ENCODE data around the gene SLC16A5.
"Not testable (repeated sequence)": the region's sequence is repeated elsewhere in the genome, so short reads cannot be mapped to it uniquely, and the experiment has no call there.

SLC16A5 gene

DNA sequence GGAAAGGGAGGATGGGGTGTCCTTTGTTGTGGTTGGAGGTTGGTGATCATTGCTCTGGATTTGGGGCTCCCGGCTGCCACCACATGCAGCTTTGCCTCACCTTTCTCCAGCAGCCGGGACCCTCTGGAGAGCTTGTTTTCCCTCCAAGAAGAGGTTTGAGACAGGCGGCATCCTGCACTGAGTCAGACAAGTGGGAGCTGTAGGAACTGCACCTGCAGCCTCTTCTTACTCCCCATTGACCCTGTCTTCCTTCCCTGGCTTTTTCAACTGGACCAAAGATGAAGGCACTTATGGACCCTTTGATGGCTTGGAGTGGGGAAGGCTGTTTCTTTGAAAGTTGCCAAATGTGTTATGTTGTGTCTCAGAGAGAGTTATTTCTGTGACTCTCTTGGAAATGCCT, 24.1 kb upstream of the SLC16A5 start:
- in situ Hi-C loops (cut with MboI; ENCODE audit: low sequenced_read_pairs): no loop called here

GRCh38 chr17:75064040-75064439, 23.7 kb upstream of the SLC16A5 start:
- in situ Hi-C loops (cut with MboI; ENCODE audit: low sequenced_read_pairs): no loop called here

GRCh38 chr17:75064460-75064859, 23.3 kb upstream of the SLC16A5 start:
- in situ Hi-C loops (cut with MboI; ENCODE audit: low sequenced_read_pairs): no loop called here

GRCh38 chr17:75064867-75065561, 22.7 kb upstream of the SLC16A5 start:
- in situ Hi-C loops (cut with MboI; ENCODE audit: low sequenced_read_pairs): loop anchor here (5.0 kb wide), 1 partner anchor 37 kb away; no protein-coding TSS in a partner anchor

DNA sequence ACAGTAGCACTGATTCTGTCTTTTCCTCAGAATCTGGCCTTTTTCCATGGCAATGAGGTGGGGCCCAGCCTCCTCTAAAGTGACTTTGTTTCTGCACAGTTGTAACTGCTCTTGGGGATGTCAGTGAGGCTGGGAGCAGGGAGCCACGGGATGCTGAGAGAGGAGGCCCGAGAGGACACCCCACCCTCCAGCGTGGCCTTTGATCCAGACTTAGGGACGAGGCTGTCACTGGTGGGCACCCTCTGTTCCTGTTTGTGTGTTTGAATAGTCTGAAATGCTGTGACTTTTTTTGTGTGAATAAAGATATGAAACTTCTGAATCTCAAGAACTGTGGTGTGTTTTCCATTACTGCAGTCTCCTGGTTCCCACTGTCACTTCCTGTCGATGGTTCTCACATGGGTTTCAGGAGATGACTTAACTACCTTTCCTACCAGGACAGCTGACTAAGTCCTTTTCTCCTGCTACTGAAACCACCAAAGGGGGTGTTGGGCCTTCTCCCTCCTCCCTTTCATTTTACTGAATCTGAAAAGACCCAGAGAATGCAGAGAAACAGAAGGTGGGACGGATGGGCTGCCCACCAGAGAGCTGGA, 22.1 kb upstream of the SLC16A5 start:
- in situ Hi-C loops (cut with MboI; ENCODE audit: low sequenced_read_pairs): loop anchor here (5.0 kb wide), 1 partner anchor 37 kb away; no protein-coding TSS in a partner anchor

DNA sequence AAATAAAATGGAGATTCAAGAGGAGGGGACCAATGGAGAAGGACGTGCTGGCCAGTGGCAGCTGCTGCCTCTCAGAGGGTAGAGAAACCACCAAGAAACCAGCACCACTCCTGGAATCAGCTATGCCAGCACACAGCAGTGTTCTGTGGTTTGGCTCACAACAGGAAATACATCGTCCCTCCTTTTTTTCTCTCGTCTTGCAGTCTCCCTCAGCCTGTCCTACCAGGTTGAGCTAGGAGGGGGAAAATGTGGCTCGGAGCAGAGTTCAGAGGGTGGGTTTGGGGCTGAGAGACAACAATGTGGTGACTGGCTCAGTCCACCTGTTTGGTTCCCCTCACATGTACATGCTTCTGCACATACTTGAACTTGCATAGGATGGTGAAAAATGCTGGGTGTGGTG, 19.9 kb upstream of the SLC16A5 start:
- in situ Hi-C loops (cut with MboI; ENCODE audit: low sequenced_read_pairs): loop anchor here (5.0 kb wide), 1 partner anchor 34 kb away; no protein-coding TSS in a partner anchor

- in situ Hi-C loops (cut with MboI; ENCODE audit: low sequenced_read_pairs): loop anchor here (5.0 kb wide), 1 partner anchor 34 kb away; no protein-coding TSS in a partner anchor
Observed at GRCh38 chr17:75068750-75069149, 19.0 kb upstream of the SLC16A5 start.

DNA sequence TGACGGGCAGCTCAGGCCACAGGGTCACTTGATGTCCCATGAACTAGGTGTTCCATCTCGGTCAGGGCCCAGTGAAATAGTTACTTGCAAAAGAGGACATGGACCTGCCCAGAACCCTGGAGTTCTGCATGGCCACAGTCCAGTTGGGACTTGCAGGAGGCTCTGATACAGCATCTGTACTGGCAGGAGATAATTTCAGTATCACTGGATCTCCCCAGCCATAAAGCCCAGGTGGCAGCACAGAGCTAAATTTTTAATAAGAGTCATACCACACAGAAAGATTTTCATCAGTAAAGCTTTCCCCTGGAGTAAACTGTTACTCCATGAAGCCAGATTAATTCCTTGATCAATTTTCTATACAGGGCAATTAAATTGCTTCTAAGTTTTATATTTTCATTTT, 18.0 kb upstream of the SLC16A5 start:
- in situ Hi-C loops (cut with MboI; ENCODE audit: low sequenced_read_pairs): loop anchor here (5.0 kb wide), 1 partner anchor 33 kb away; no protein-coding TSS in a partner anchor

GRCh38 chr17:75071478-75072271, 16.1 kb upstream of the SLC16A5 start:
- in situ Hi-C loops (cut with MboI; ENCODE audit: low sequenced_read_pairs): not testable (repeated sequence)

- in situ Hi-C loops (cut with MboI; ENCODE audit: low sequenced_read_pairs): not testable (repeated sequence)
Observed at GRCh38 chr17:75072909-75073308, 14.8 kb upstream of the SLC16A5 start.

DNA sequence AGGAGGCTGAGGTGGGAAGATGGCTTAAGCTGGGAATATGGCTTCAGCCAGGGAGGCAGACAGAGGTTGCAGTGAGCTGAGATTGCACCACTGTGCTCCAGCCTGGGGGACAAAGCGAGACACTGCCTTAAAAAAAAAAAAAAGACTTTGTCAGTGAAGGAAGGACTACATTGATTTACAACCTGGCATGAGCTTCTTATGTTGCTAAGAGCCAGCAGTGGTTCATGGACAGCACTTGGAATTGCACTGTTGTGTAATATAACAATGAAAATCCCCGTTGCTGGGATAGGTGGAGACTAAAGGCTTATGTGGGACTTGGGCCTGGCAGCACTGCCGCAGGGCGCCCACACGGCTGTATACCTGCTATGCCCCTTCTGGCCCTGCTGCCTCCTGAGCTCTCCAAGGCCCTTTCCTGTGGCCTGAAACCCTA, 14.1 kb upstream of the SLC16A5 start:
- in situ Hi-C loops (cut with MboI; ENCODE audit: low sequenced_read_pairs): no loop called here

GRCh38 chr17:75074532-75074931, 13.2 kb upstream of the SLC16A5 start:
- in situ Hi-C loops (cut with MboI; ENCODE audit: low sequenced_read_pairs): no loop called here

DNA sequence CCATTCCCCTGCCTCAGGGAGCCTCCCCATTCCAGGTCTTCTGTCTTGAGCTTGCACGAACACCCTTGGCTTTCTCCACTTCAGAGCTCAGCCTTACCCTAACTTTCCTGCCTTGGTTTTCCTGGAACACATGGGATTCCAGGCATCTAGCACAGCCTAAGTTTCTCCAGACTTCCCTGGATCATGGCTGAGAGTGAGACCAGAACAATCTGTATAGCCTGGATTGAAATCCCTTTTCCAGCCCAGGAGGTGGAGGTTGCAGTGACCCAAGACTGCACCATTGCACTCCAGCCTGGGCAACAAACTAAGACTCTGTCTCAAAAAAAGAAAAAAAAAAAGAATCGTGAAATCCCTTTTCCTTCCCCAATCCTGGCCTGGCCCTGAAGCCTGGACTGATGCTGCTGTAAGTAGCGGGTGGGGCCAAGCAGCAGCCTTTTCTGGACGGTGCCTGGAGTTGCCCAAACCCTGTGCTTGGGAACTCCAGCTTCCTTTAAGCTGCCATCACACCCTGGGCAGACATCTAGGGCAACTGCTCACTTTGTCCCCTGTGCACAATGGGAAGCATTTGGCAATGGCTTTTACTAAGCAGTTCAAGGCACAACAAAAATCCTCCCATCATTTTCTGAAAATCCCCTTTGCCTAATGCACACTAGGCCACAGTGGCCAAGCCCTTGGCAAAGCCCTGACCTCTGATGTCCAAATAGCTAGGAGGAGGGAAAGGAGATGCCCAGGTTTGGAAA, 12.0 kb upstream of the SLC16A5 start:
- in situ Hi-C loops (cut with MboI; ENCODE audit: low sequenced_read_pairs): no loop called here

- in situ Hi-C loops (cut with MboI; ENCODE audit: low sequenced_read_pairs): no loop called here
Observed at GRCh38 chr17:75077072-75077495, 10.7 kb upstream of the SLC16A5 start.

DNA sequence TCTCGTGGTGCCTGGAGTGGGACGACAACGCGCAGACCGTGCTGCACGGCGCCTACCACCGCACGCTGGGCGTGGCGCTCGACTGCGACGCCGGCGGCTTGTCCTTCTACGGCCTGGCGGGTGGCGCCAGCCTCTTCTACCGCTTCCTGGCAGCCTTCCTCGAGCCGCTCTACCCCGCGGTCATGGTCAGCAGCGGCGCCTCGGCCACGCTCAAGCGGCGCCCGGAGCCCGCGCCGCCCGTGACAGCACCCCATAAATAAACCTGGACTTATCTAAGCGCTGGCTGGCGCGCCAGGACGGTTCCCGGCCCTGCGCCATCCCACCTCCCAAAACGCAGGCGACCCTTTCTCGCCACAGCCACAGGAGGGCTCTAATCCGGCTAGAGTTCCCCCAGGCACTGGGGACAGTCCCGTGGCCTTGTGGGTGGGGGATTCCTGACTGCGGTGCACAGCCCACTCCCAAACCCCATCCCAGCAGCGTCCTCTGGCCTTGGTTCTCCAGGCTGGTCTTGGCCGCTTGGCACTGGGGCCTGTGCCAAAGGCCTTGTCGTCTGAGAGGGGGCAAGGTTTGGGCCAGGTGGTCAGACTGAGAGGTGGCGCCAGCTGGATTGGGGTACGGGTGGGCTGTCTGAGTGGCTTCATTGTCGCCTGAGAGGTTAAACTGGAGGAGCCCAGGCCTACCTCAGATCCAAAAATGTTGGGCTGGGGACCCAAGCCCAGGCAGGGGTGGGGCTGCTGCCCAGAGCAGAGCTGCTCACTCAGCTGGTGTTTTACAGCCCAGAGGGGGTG, 10.1 kb upstream of the SLC16A5 start:
- in situ Hi-C loops (cut with MboI; ENCODE audit: low sequenced_read_pairs): no loop called here

GRCh38 chr17:75078284-75079022, 9.3 kb upstream of the SLC16A5 start:
- in situ Hi-C loops (cut with MboI; ENCODE audit: low sequenced_read_pairs): no loop called here

DNA sequence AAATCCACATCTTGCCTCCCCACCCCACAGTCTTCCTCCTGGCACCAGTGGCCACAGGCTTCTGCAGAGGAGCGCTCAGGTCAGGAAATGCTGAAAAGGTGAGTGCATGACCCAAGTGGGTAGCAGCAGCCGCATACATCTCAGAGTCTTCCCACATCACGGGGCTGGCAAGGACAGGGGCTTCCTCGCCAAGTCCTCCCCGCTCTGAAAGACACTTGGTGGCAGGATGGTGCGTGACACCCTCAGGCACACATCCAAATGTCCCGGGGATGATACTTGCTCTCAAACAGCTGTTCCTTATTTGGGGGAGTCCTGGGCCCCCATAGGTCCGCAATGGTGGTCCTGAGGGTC, 8.8 kb upstream of the SLC16A5 start:
- in situ Hi-C loops (cut with MboI; ENCODE audit: low sequenced_read_pairs): no loop called here

DNA sequence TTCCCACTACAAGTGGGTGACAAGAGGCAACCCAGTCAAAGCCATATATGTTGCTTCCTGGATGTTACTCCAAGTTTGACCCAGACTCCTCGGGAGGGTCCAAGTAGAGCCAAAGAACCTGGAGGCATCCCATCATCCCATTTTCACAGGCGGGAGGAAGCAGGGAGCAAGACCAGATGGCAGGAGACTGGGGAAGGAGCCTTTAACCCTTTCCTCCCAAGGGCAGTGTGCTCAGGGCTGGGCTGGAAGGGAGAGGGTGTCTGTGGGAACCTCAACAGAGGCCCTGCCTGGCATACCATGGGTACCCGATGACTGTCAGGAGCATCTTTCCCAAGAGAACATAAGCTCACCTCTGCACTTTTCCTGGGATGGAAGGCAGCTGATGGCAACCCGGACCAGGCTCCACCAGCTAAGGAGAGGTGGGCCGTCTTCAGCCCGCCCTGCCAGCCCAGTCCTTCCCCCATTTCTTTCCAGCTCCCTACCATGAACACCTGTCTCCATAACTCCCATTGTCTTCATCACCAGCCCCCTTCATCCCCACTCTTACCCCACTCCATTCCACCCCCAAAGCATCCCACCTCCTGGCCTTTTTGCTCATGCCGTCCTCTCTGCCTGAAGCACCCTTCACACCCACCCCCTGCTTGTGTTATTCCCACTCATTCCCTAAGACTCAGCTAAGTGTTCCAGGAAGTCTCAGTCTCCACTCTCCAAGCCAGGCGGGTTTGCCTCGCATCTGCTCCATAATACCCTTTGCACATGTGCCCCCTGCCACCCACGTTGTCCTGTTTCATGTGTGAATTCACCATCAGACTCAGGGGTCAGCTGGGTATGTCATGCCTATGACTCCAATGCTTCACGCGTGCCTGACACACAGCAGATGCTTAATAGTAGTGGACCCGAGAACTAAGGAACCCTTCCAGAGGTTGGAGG, 5.9 kb upstream of the SLC16A5 start:
- in situ Hi-C loops (cut with MboI; ENCODE audit: low sequenced_read_pairs): no loop called here

Measured in HL-60/S4 (cell line).